GM10266 (cell line): ENCODE results near the gene PTPRN2.
"Not testable (repeated sequence)": the region's sequence is repeated elsewhere in the genome, so short reads cannot be mapped to it uniquely, and the experiment has no call there.

Experiments used
- DNase-seq: peaks from one replicate; pipeline ENCODE4 v3.0.0; 2012; ENCODE audit errors: extremely low spot score
- TF ChIP-seq, protein P1 (sequence below): IDR thresholded peaks from 2 replicates; pipeline ENCODE4 v1.5.1; 2012; ENCODE audit warnings: mild to moderate bottlenecking, low read depth; ENCODE audit not compliant: control insufficient read depth, insufficient read depth; ENCODE audit errors: missing control alignments

The PTPRN2 gene

DNA sequence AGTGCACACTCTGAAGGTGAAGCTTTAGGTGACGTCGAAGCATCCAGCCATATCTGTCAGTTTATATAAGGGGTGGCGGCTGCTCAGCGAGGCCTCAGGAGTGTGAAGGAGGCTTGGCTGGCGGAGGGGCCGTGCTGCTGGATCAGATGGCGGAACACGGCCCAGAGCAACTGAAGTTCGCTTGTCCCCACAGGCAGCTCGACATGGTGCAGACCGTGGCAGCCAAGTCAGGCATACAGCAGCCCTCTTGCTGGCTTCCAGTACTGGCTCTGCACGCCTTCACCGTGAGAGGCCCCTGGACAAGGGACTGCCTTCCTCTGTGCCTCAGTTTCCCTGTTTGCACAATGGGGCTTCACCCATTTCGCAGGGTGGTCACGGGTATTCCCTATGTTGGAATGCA is 807.3 kb downstream of the PTPRN2 start:
- TF ChIP-seq, protein P1, sequence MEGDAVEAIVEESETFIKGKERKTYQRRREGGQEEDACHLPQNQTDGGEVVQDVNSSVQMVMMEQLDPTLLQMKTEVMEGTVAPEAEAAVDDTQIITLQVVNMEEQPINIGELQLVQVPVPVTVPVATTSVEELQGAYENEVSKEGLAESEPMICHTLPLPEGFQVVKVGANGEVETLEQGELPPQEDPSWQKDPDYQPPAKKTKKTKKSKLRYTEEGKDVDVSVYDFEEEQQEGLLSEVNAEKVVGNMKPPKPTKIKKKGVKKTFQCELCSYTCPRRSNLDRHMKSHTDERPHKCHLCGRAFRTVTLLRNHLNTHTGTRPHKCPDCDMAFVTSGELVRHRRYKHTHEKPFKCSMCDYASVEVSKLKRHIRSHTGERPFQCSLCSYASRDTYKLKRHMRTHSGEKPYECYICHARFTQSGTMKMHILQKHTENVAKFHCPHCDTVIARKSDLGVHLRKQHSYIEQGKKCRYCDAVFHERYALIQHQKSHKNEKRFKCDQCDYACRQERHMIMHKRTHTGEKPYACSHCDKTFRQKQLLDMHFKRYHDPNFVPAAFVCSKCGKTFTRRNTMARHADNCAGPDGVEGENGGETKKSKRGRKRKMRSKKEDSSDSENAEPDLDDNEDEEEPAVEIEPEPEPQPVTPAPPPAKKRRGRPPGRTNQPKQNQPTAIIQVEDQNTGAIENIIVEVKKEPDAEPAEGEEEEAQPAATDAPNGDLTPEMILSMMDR: no peak
- DNase-seq: no peak

- no peak for DNase-seq
- TF ChIP-seq, protein P1: no peak
These were observed 808.4 kb downstream of the PTPRN2 start for GRCh38 chr7:157779206-157779605.

DNA sequence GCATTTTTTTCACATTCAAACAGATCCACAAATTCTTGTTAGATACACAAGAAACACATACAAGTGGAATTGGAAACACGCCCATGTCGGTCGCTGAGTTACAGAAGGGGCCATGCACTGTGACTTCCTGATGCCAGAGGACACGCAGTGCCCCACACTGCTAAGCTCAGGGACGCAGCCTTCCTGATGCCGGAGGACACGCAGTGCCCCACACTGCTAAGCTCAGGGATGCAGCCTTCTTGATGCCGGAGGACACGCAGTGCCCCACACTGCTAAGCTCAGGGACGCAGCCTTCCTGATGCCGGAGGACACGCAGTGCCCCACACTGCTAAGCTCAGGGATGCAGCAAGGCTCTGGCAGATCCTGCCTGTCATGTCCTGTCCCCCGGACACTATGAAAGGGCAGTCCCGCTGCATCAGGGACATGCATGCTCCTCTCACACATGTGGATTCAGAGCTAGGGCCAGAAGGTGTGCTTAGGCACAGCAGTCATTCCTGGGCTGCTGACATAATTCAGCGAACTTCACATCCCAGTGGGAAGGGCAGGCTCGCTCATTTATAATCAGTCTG is 810.3 kb downstream of the PTPRN2 start:
- DNase-seq: not testable (repeated sequence)

- DNase-seq: no peak
- TF ChIP-seq, protein P1: no peak
These were observed 811.9 kb downstream of the PTPRN2 start for GRCh38 chr7:157775560-157776332.

- TF ChIP-seq, protein P1: no peak
- no peak for DNase-seq
These were observed 812.5 kb downstream of the PTPRN2 start for GRCh38 chr7:157775021-157775559.

DNA sequence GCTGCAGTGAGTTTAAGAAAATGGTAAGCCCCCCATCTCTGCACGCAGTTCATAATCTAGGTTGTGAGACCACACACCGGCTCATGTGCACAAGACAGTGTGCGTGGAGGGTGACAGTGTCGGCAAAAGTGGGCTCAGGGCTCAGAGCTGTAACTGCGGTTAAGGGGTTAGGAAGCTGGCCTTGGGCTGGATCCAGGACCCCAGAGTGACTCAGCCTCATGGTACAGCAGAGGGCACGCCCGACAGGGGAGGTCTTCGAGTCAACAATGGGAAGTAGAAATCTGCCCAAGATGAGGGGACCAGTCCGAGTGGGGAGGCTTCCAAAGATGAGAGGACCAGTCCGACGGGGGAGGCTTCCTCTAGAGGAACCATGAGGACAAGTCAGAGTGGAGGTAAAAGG is 813.1 kb downstream of the PTPRN2 start:
- DNase-seq: no peak
- TF ChIP-seq, protein P1: no peak

- TF ChIP-seq, protein P1: no peak
- no peak for DNase-seq
These were observed 814.3 kb downstream of the PTPRN2 start for GRCh38 chr7:157773361-157773760.
